Islet of Langerhans (tissue), 1 donor: ENCODE results near the gene MAG.

ENCODE experiments used
- FAIRE-seq: peaks from one replicate; lab custom pipeline; 2011; peaks lifted over from hg19 to GRCh38; lab: Jason Lieb, UNC

Gene MAG

GRCh38 chr19:35318679-35319448, 26.9 kb downstream of the MAG start:
- no peak for FAIRE-seq

- no peak for FAIRE-seq
Observed at GRCh38 chr19:35320065-35320713, 28.2 kb downstream of the MAG start.

- no peak for FAIRE-seq
Observed at GRCh38 chr19:35321291-35321690, 29.3 kb downstream of the MAG start.

DNA sequence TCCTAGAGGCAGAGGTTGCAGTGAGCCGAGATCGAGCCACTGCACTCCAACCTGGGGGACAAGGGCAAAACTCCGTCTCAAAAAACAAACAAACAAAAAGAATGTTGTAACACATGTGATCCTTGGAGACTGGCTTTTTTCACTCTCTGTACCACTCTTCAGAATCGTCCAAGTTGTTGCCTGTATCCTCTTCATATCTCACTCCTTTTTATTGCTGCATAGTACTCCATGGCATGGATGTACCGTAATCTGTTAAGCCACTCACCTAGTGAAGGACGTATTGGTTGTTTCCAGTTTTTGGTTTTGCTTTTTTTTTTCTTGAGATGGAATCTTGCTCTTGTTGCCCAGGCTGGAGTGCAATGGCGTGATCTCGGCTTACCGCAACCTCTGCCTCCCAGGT, 30.1 kb downstream of the MAG start:
- no peak for FAIRE-seq

- no peak for FAIRE-seq
Observed at GRCh38 chr19:35327642-35328041, 35.7 kb downstream of the MAG start.

DNA sequence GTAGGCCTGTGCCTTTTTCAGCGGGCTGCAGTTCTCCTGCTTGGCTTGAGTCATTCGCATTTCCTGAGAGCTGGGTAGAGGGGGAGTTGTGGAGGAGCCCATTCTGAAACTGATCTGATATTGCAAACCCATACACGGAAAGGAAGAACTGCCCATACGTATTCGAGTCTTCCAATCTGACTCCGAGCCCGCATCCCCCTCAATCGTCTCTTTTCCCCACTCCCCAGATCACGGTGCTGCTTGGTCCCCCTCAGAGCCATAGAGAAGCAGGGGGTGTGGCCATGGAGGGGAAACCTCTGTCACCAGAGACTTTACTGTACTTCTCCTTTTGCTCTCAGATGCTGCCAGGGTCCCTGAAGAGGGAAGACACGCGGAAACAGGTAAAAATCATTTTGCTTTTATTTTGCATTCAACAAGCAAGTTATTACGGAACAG, 36.9 kb downstream of the MAG start, which contains the start of gene CD22:
CD22 (plus strand) TSS at position 337 of the 435 bp plus-strand sequence. CDS start 2,854 bp downstream, outside the sequence.
- no peak for FAIRE-seq

DNA sequence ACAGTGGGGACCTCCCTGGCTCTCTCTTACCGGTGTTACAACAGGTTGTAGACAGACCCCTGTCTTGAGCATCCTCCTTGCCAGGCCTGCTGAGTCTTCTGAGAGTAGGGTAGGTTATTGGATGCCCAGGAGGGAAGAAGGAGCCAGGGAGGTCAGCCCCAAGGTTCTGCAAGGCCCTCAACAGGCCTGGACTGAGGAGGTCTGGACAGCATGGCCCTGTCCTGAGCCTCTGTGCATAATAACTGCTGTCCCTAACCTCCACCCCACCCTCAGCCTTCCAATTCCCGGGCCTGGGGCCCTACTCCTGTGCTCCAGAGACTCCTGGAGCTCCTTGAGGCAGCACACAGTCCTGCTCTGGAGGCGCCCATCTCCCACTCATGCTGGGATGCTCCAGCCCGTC, 37.4 kb downstream of the MAG start:
- FAIRE-seq: no peak

DNA sequence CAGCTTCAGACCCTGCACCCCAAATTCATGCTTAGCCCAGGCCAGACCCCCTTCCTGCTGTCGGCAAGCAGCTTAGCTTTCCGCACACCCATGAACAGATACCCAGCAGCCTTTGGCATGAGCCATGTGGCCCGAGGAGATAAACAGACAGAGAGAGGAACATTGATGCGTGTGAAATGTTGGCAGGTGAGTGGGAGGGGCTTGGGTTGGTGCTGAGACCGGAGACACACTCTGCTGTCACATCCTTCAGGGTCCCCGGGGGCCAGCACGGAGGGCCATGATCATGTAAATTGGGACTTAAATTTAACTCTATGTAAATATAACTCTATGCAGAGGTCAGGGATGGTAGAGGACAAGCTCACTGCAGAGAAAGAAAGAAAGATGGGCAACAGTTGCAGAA, 38.5 kb downstream of the MAG start:
- no peak for FAIRE-seq

DNA sequence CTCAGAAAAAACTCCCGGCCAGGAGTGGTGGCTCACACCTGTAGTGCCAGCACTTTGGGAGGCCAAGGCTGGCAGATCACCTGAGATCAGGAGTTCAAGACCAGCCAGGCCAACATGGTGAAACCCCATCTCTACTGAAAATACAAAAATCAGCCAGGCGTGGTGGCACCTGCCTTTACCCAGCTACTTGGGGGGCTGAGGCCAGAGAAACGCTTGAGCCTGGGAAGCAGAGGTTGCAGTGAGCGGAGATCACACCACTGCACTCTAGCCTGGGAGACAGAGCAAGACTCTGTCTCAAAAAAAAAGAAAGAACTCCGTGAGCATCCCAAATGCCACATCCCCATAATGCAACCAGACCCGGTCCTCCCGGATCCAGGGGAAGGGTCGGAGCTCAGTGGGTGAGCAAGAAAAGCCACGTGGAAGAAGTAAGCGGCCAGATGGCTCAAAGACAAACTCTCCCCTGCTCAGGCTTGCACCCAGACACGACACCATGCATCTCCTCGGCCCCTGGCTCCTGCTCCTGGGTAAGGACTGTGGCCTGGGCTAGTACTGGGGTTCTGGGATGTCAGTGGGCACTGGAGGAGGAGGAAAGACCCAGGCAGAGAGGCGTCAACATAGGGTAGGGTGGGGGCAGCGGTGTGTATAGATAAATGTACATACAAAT, 39.7 kb downstream of the MAG start:
- FAIRE-seq: no peak

DNA sequence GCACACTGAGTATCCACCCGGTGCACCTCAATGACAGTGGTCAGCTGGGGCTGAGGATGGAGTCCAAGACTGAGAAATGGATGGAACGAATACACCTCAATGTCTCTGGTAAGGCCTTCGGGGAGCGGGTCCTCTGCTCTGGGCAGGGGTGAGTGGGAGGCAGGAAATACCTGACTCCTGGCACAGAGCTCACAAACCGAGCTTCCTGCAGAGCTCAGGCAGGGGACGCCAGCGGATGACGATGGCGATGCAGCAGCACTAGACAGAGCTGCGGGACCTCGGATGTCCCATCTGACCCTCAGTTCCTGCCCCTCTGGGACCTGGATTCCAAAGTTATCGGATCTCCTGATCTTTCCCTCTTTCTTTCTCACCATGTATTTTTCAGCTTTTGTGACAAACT, 40.9 kb downstream of the MAG start:
- FAIRE-seq: no peak

- FAIRE-seq: no peak
Observed at GRCh38 chr19:35334144-35334753, 42.3 kb downstream of the MAG start.

DNA sequence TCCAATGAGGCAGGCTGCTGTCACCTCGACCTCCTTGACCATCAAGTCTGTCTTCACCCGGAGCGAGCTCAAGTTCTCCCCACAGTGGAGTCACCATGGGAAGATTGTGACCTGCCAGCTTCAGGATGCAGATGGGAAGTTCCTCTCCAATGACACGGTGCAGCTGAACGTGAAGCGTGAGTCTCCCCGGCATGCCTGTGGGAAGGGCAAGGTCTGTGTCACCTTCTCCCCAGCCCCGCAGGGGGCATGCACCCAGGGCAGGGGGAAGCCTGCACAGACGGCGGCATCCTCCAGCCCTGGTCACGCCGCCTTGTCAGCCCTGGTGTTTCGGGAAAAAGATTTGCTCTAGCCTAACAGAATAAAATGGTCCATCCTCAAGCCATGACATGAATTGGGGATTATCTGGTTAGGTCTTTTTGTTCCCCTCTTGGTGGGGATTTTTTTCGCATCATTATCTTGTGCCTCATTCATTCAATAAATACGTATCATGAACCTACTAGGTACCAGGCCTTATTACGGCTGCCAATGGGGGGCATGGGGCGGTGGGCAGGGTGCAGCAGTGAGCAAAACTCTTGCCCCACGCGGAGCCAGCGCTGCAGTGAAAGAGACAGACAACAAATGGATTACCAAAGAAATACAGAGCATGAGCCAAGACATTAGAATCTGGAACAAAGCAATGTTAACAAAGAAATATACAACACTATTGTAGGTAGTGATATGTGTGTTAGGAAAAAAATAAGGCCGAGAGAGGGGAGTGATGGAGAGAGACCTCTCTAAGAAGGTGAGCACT, 44.4 kb downstream of the MAG start:
- FAIRE-seq: no peak

DNA sequence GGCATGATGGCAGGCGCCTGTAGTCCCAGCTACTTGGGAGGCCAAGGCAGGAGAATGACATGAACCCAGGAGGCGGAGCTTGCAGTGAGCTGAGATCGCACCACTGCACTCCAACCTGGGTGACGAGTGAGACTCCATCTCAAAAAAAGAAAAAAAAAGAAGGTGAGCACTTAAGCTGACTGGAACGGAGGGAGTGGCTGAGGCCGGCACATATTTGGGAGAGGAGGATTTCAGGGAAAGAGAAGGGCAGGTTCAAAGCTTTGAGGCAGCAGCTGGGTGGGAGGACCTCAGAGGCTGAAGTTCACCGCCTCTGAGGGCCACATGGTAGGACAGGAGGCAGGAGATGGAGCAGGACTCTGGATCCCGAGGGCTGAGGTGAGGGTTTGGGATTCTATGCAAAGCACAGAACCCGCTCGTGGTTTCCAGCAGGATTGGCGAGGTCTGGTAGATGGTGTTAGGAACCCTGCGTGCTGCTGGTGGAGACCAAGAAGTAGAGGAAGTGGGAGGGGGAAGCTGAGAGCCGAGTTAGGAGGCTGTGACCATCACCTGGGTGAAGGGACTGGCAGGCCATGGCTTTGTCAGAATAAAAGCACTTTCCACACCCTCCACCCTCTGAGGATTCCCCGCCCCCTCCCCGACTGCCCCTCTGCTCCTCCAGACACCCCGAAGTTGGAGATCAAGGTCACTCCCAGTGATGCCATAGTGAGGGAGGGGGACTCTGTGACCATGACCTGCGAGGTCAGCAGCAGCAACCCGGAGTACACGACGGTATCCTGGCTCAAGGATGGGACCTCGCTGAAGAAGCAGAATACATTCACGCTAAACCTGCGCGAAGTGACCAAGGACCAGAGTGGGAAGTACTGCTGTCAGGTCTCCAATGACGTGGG, 45.4 kb downstream of the MAG start:
- FAIRE-seq: no peak

DNA sequence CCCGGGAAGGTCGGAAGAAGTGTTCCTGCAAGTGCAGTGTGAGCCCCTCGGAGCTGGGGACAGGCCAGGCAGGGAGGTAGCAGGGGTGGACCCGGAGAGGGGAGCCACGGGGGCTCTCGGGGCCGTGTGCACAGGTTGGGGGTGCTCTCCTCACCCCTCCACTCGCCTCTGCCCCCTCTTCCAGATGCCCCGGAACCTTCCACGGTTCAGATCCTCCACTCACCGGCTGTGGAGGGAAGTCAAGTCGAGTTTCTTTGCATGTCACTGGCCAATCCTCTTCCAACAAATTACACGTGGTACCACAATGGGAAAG, 46.0 kb downstream of the MAG start:
- FAIRE-seq: no peak

- no peak for FAIRE-seq
Observed at GRCh38 chr19:35340431-35340830, 48.5 kb downstream of the MAG start.

DNA sequence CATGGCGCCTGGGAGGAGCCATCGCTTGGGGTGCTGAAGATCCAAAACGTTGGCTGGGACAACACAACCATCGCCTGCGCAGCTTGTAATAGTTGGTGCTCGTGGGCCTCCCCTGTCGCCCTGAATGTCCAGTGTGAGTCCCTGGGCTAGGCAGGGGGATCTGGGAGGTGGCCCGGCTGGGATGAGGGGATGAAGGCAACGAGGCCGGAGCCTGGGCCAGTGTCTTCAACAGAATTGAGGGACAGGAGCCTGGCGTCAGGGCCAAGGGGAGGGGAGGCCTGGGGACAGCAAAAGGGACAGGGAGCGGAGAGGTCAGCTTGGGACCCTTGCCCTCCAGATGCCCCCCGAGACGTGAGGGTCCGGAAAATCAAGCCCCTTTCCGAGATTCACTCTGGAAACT, 49.0 kb downstream of the MAG start:
- no peak for FAIRE-seq

DNA sequence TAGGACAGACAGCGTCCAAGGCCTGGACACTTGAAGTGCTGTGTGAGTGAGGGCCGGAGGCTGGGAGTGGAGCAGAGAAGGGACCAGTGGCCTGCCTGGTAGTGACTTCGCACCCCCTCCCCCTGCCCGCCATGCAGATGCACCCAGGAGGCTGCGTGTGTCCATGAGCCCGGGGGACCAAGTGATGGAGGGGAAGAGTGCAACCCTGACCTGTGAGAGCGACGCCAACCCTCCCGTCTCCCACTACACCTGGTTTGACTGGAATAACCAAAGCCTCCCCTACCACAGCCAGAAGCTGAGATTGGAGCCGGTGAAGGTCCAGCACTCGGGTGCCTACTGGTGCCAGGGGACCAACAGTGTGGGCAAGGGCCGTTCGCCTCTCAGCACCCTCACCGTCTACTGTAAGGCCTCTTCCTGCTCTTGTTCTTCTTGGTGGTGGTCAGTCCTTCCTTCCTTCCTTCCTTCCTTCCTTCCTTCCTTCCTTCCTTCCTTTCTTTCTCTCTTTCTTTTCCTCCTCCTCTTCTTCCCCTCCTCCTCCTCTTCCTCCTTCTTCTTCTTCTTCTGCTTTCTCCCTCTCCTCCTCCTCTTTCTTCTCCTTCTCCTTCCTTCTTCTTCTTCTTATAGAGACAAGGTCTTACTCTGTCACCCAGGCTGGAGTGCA, 49.7 kb downstream of the MAG start:
- no peak for FAIRE-seq

GRCh38 chr19:35342430-35342829, 50.5 kb downstream of the MAG start:
- FAIRE-seq: no peak

- FAIRE-seq: no peak
Observed at GRCh38 chr19:35344511-35345031, 52.6 kb downstream of the MAG start.

GRCh38 chr19:35345671-35346111, 53.7 kb downstream of the MAG start:
- FAIRE-seq: no peak
